ENCODE results near the gene ZNHIT2. TPM values are rescaled to one million over a fixed set of nuclear protein-coding genes. Genes with fewer than 3 reads are reported as not detected.

ZNHIT2 gene
- total and polyA plus RNA-seq, 2 of the 13 experiments (the other 11 are each of a cell fraction or from before 2014, with no cell fraction given) = 1.1 to 6.5 TPM

DNA sequence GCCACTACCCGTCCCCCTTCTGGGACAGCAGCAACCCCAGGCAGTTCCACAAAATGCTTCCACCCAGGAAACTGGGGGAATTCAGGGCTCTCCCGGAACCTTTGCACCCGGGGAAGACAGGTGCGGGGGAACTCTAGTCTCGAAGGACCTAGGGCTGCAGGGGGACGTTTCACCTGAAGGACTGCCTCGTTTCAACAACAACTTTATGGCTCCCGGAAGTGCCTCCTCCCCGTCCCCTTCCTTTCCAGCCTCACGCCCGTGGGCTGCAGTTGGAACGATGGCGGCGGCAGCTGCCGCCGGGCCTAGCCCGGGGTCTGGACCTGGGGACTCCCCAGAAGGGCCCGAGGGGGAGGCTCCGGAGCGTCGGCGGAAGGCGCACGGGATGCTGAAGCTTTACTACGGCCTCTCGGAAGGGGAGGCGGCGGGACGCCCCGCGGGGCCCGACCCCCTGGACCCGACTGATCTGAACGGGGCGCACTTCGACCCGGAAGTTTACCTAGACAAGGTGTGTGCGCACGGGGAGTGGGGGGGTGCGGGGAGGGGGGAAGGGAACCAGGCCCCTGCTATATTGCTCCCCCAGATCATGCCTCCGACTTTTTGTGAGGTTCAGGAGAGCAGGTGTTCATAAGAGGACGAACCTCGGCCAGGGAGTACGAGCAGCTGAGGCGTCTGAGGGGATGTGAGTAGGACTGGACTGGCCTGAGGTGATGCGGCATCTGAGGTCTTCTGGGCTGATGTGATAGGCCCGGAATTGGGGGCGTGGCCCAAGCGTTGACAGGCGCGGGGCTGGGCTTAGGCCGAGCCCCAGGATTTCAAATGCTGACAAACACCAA, 21.3 kb downstream of the ZNHIT2 start, which contains the start of gene VPS51 (continued):
- TF ChIP-seq ZNF749 (CRISPR knock-in tag; IDR thresholded peaks at IDR 0.05; ENCODE audit: borderline replicate concordance) = no peak; the same call in 1 of the 2 replicates
- TF ChIP-seq ARID5B (CRISPR knock-in tag; IDR thresholded peaks at IDR 0.05) = peak; percentile 60
- TF ChIP-seq PITX1 (CRISPR knock-in tag; IDR thresholded peaks at IDR 0.05) = peak; percentile 64
- TF ChIP-seq ZNF639 (CRISPR knock-in tag; conservative IDR thresholded peaks at IDR 0.05) = peak; percentile 93
- no peak for TF ChIP-seq ZNF367 (CRISPR knock-in tag; IDR thresholded peaks at IDR 0.05; ENCODE audit: borderline replicate concordance)
- peak; percentile 67; the same call in 1 of the 2 replicates for TF ChIP-seq NFKB2 (CRISPR knock-in tag; IDR thresholded peaks at IDR 0.05; ENCODE audit: borderline replicate concordance)
- TF ChIP-seq, protein P1, sequence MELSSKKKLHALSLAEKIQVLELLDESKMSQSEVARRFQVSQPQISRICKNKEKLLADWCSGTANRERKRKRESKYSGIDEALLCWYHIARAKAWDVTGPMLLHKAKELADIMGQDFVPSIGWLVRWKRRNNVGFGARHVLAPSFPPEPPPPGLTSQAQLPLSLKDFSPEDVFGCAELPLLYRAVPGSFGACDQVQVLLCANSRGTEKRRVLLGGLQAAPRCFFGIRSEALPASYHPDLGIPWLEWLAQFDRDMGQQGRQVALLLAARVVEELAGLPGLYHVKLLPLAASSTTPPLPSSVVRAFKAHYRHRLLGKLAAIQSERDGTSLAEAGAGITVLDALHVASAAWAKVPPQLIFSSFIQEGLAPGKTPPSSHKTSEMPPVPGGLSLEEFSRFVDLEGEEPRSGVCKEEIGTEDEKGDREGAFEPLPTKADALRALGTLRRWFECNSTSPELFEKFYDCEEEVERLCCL (CRISPR knock-in tag; IDR thresholded peaks at IDR 0.05; ENCODE audit: borderline replicate concordance) = no peak
- peak; percentile 96 for TF ChIP-seq ASH2L (IDR thresholded peaks at IDR 0.05; ENCODE audit: insufficient read length, low read depth, low read length)
- peak; percentile 92 for TF ChIP-seq ZNF205 (CRISPR knock-in tag; IDR thresholded peaks at IDR 0.05)
- TF ChIP-seq, protein P2, sequence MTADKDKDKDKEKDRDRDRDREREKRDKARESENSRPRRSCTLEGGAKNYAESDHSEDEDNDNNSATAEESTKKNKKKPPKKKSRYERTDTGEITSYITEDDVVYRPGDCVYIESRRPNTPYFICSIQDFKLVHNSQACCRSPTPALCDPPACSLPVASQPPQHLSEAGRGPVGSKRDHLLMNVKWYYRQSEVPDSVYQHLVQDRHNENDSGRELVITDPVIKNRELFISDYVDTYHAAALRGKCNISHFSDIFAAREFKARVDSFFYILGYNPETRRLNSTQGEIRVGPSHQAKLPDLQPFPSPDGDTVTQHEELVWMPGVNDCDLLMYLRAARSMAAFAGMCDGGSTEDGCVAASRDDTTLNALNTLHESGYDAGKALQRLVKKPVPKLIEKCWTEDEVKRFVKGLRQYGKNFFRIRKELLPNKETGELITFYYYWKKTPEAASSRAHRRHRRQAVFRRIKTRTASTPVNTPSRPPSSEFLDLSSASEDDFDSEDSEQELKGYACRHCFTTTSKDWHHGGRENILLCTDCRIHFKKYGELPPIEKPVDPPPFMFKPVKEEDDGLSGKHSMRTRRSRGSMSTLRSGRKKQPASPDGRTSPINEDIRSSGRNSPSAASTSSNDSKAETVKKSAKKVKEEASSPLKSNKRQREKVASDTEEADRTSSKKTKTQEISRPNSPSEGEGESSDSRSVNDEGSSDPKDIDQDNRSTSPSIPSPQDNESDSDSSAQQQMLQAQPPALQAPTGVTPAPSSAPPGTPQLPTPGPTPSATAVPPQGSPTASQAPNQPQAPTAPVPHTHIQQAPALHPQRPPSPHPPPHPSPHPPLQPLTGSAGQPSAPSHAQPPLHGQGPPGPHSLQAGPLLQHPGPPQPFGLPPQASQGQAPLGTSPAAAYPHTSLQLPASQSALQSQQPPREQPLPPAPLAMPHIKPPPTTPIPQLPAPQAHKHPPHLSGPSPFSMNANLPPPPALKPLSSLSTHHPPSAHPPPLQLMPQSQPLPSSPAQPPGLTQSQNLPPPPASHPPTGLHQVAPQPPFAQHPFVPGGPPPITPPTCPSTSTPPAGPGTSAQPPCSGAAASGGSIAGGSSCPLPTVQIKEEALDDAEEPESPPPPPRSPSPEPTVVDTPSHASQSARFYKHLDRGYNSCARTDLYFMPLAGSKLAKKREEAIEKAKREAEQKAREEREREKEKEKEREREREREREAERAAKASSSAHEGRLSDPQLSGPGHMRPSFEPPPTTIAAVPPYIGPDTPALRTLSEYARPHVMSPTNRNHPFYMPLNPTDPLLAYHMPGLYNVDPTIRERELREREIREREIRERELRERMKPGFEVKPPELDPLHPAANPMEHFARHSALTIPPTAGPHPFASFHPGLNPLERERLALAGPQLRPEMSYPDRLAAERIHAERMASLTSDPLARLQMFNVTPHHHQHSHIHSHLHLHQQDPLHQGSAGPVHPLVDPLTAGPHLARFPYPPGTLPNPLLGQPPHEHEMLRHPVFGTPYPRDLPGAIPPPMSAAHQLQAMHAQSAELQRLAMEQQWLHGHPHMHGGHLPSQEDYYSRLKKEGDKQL (CRISPR knock-in tag; IDR thresholded peaks at IDR 0.05; ENCODE audit: low read depth) = peak; percentile 64; the same call in 1 of the 2 replicates
- no peak for TF ChIP-seq ZNF800 (CRISPR knock-in tag; IDR thresholded peaks at IDR 0.05)
- TF ChIP-seq SMARCE1 (IDR thresholded peaks at IDR 0.05; ENCODE audit: borderline replicate concordance) = no peak
- TF ChIP-seq NKX3-1 (CRISPR knock-in tag; IDR thresholded peaks at IDR 0.05) = peak; percentile 65
